Keratinocyte (primary cell): ENCODE results near the gene OR2T11.

ENCODE experiments used
- CTCF ChIP-seq, 3 experiments: IDR thresholded peaks in 1 of 3; conservative IDR thresholded peaks in 1 of 3; optimal IDR thresholded peaks in 1 of 3; 2 replicates in 2 of 3; 3 replicates in 1 of 3; pipeline versions ENCODE3 to v1.5.1; 2011; ENCODE audit warnings: low read length in 3 of 3, mild to moderate bottlenecking in 3 of 3, moderate library complexity in 2 of 3, control low read depth in 1 of 3, inconsistent platforms in 1 of 3; ENCODE audit not compliant: insufficient read depth in 2 of 3; ENCODE audit errors: extremely low read depth in 1 of 3
- EZH2 ChIP-seq: IDR thresholded peaks from one replicate; pipeline ENCODE4 v1.6.1; 2012; ENCODE audit warnings: inconsistent platforms, mild to moderate bottlenecking, low read length, moderate library complexity

GRCh38 chr1:248613742-248614141, 21.1 kb downstream of the OR2T11 start:
- TF ChIP-seq EZH2 (no peak), CTCF (optimal IDR thresholded peaks at IDR 0.05 in 1 of 3, IDR thresholded peaks at IDR 0.05 in 1 of 3, conservative IDR thresholded peaks at IDR 0.05 in 1 of 3; ENCODE audit: extremely low read depth in 1 of 3, insufficient read depth in 2 of 3, low read length in 3 of 3) (no peak)
